Measurements from ENCODE around the gene PSD2. TPM values are rescaled to one million over a fixed set of nuclear protein-coding genes. Genes with fewer than 3 reads are reported as not detected.

The PSD2 gene
- 1.1 TPM for total RNA-seq

DNA sequence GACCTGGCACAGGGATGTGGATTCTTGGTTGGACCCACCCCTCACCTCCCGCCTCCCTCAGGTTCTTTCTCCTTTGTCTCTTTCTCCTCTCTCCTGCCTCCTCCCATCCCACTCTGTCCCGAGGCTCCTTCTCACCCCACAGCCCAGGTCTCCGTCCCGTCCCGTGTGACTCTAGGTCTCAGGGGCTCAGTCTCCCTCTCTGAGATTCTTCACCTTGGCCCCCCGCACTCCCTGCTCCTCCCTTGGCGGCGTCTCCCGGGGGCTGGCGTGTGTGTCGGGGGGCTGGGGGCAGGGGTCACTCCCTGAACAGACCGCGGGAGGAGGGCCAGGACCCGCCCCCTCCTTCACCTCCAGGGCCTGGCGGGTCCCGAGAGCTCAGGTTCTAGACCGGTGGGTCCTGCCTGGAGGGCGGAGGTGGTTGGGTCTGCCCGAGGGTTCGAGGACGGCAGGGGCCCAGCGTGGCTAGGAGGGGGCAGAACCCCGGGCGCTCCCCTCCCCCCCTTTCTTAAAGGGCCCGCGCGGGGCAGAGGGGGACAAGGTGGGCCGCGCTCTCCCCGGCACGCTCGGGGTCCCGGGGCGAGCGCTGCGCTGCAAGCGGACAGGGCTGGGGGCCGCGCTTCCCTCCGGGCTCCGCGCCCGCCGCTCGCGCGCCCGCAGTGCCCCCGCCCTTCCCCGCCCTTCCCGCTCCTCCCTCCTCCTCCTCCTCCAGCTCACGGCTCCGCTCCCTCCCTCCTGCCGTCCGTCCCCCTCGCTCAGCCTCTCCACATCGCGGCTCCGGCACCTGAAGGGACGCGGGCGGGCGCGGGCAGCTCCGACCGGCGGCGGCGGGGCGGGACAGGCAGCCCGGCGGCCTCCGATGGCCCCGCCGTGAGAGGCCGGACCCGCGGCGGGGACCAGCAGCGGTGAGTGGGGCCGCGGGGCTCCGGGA, at the start of gene PSD2:
TSS of gene PSD2 (plus strand) at position 735 of the 928 bp plus-strand sequence. CDS start 13,633 bp downstream, outside the sequence.

Small RNAs within 50 kb of the gene (small RNA-seq; reads per million reads assigned to genes)
- not detected for gene AC008667.4 (ENCODE audit: low replicate concordance)

Other genes with a start within 250 kb of the PSD2 start
- 70.9 TPM for gene UBE2D2, start 234.5 kb upstream of the PSD2 start, total RNA-seq
- 196 TPM for gene CXXC5, start 147.5 kb upstream of the PSD2 start, total RNA-seq
- gene NRG2, start 247.5 kb downstream of the PSD2 start, total RNA-seq, result 1.3 TPM